BE2C (cell line): ENCODE results near the gene NR3C2.

Source experiments
- DNase-seq: peaks from one replicate; pipeline ENCODE4 v3.0.0-alpha.2; 2020
- H3K27me3 ChIP-seq: fragments of 250-450 bp; sonication (Bioruptor Pico); 2 replicates; pipeline ENCODE4 v1.5.1; 2020; ENCODE audit warnings: mild to moderate bottlenecking
- H3K36me3 ChIP-seq: fragments of 250-450 bp; sonication (Bioruptor Pico); 2 replicates; pipeline ENCODE4 v1.5.1; 2020; ENCODE audit warnings: mild to moderate bottlenecking
- H3K4me1 ChIP-seq: fragments of 250-450 bp; sonication (Bioruptor Pico); 2 replicates; pipeline ENCODE4 v1.5.1; 2020
- H3K4me3 ChIP-seq: 2 replicates; pipeline ENCODE4 v1.5.1; 2011; ENCODE audit warnings: low read depth, low read length
- H3K9me3 ChIP-seq: fragments of 250-450 bp; sonication (Bioruptor Pico); 2 replicates; pipeline ENCODE4 v1.5.1; 2020
- CTCF ChIP-seq: IDR thresholded peaks from 2 replicates; pipeline ENCODE4 v1.5.1; 2012; ENCODE audit warnings: mild to moderate bottlenecking, low read depth, low read length

Gene NR3C2

GRCh38 chr4:148077581-148077980 lies 364.6 kb downstream of the NR3C2 start:
- Histone ChIP-seq H3K4me3 (no peak overlapping the region), H3K36me3 (peaks cover 7% of the 10 kb centered on the region; the same call in 1 of the 2 replicates), H3K9me3 (no peaks in the 10 kb centered on the region; the same call in 1 of the 2 replicates), H3K27me3 (no peaks in the 10 kb centered on the region), H3K4me1 (peaks cover 5% of the 10 kb centered on the region)
- DNase-seq: no peak
- TF ChIP-seq CTCF: no peak

- Histone ChIP-seq H3K27me3 (no peaks in the 10 kb centered on the region), H3K36me3 (peaks cover 7% of the 10 kb centered on the region; the same call in 1 of the 2 replicates), H3K9me3 (no peaks in the 10 kb centered on the region; the same call in 1 of the 2 replicates), H3K4me1 (peaks cover 5% of the 10 kb centered on the region), H3K4me3 (no peak overlapping the region)
- no peak for TF ChIP-seq CTCF
- no peak for DNase-seq
Measured at GRCh38 chr4:148076964-148077363, 365.2 kb downstream of the NR3C2 start.

- no peak for DNase-seq
- Histone ChIP-seq H3K4me3 (no peak overlapping the region), H3K4me1 (peaks cover 5% of the 10 kb centered on the region), H3K9me3 (no peaks in the 10 kb centered on the region; the same call in 1 of the 2 replicates), H3K27me3 (no peaks in the 10 kb centered on the region), H3K36me3 (peaks cover 7% of the 10 kb centered on the region; the same call in 1 of the 2 replicates)
- TF ChIP-seq CTCF: no peak
Measured at GRCh38 chr4:148075438-148075837, 366.8 kb downstream of the NR3C2 start.

- DNase-seq: no peak
- no peak overlapping the region for H3K4me3 ChIP-seq
- no peaks in the 10 kb centered on the region; the same call in 1 of the 2 replicates for H3K9me3 ChIP-seq
- no peak for TF ChIP-seq CTCF
- peaks cover 7% of the 10 kb centered on the region; the same call in 1 of the 2 replicates for H3K36me3 ChIP-seq
- H3K27me3 ChIP-seq: no peaks in the 10 kb centered on the region
- H3K4me1 ChIP-seq: peaks cover 5% of the 10 kb centered on the region
Measured at GRCh38 chr4:148074462-148074861, 367.8 kb downstream of the NR3C2 start.

- DNase-seq: no peak
- Histone ChIP-seq H3K9me3 (no peaks in the 10 kb centered on the region; the same call in 1 of the 2 replicates), H3K27me3 (no peaks in the 10 kb centered on the region), H3K4me1 (peaks cover 8% of the 10 kb centered on the region), H3K4me3 (no peak overlapping the region), H3K36me3 (peaks cover 7% of the 10 kb centered on the region; the same call in 1 of the 2 replicates)
- no peak for TF ChIP-seq CTCF
Measured at GRCh38 chr4:148073349-148073748, 368.9 kb downstream of the NR3C2 start.

- H3K4me3 ChIP-seq: no peak overlapping the region
Measured at GRCh38 chr4:148072789-148073188, 369.4 kb downstream of the NR3C2 start.

More at GRCh38 chr4:148072789-148073188, 369.4 kb downstream of the NR3C2 start:
- Histone ChIP-seq H3K36me3 (peaks cover 7% of the 10 kb centered on the region; the same call in 1 of the 2 replicates), H3K4me1 (peaks cover 12% of the 10 kb centered on the region), H3K9me3 (no peaks in the 10 kb centered on the region; the same call in 1 of the 2 replicates), H3K27me3 (no peaks in the 10 kb centered on the region)
- no peak for DNase-seq
- no peak for TF ChIP-seq CTCF
